KMS-11 (cell line): Measurements from ENCODE around the gene CORO2A.

Experiments
- H2AFZ ChIP-seq: fragments of 200-600 bp; sonication (generic); 2 replicates; pipeline ENCODE4 v1.6.1; 2016; ENCODE audit warnings: antibody characterized with exemption, mixed run types, low read depth
- H3K27ac ChIP-seq: fragments of 200-600 bp; sonication (generic); 2 replicates; pipeline ENCODE4 v1.6.1; 2016; ENCODE audit warnings: mild to moderate bottlenecking, mixed run types
- H3K27me3 ChIP-seq: fragments of 200-600 bp; sonication (generic); 2 replicates; pipeline ENCODE4 v1.6.1; 2017; ENCODE audit warnings: mild to moderate bottlenecking, low read depth, mixed run types, moderate library complexity; ENCODE audit not compliant: insufficient read depth
- H3K36me3 ChIP-seq: fragments of 200-600 bp; sonication (generic); 2 replicates; pipeline ENCODE4 v1.6.1; 2017; ENCODE audit warnings: mild to moderate bottlenecking, mixed run types; ENCODE audit not compliant: insufficient read depth
- H3K4me1 ChIP-seq: fragments of 200-600 bp; sonication (generic); 2 replicates; pipeline ENCODE4 v1.6.1; 2016; ENCODE audit warnings: mild to moderate bottlenecking, low read depth, mixed run types; ENCODE audit not compliant: poor library complexity, severe bottlenecking
- H3K4me2 ChIP-seq: fragments of 200-600 bp; sonication (generic); 2 replicates; pipeline ENCODE4 v1.7.0; 2016; ENCODE audit warnings: mild to moderate bottlenecking, mixed run types
- H3K4me3 ChIP-seq: fragments of 200-600 bp; sonication (generic); IDR thresholded peaks from 2 replicates; pipeline ENCODE4 v1.6.1; 2017; ENCODE audit warnings: low read depth, low read length, mixed read lengths; ENCODE audit not compliant: insufficient read depth
- H3K79me2 ChIP-seq: fragments of 200-600 bp; sonication (generic); 2 replicates; pipeline ENCODE4 v1.6.1; 2016; ENCODE audit warnings: low read depth, mixed run types; ENCODE audit not compliant: insufficient read depth
- H3K9ac ChIP-seq: fragments of 200-600 bp; sonication (generic); 2 replicates; pipeline ENCODE4 v1.6.1; 2016; ENCODE audit warnings: mild to moderate bottlenecking, mixed run types
- H4K20me1 ChIP-seq: fragments of 200-600 bp; sonication (generic); 2 replicates; pipeline ENCODE4 v1.6.1; 2016; ENCODE audit warnings: mild to moderate bottlenecking, mixed run types; ENCODE audit not compliant: insufficient read depth
- TF ChIP-seq, protein P1 (sequence below): fragments of 200-600 bp; sonication (generic); conservative IDR thresholded peaks from 2 replicates; pipeline ENCODE4 v1.6.1; 2017; ENCODE audit warnings: low read depth, mild to moderate bottlenecking, antibody characterized with exemption, low read length, moderate library complexity, mixed read lengths

Gene CORO2A

DNA sequence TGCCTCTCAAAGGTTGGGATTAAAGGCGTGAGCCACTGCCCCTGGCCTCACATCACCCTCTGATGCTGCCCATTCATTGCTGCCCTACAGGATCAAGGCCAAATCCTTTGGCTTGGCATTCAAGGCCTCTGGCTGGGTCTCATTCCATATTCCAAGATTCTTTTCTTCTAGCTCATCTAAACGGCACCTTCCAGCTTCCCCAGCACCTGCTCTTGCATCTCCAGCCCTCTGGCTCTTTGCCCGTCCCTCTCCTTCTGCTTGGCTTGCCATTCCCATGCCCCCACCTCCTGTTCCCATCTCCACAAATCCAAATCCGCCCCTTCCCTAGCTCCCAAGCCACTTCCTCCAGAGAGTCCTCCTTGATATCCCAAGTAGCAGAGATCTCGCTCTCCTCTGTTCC lies 33.1 kb downstream of the CORO2A start:
- Histone ChIP-seq H3K4me1 (peaks cover 17% of the 10 kb centered on the region), H4K20me1 (no peaks in the 10 kb centered on the region), H2AFZ (no peak overlapping the region), H3K4me3 (no peak overlapping the region), H3K27ac (no peak overlapping the region), H3K4me2 (no peak overlapping the region), H3K36me3 (no peaks in the 10 kb centered on the region), H3K9ac (no peak overlapping the region), H3K27me3 (no peaks in the 10 kb centered on the region), H3K79me2 (no peaks in the 10 kb centered on the region)
- TF ChIP-seq, protein P1, sequence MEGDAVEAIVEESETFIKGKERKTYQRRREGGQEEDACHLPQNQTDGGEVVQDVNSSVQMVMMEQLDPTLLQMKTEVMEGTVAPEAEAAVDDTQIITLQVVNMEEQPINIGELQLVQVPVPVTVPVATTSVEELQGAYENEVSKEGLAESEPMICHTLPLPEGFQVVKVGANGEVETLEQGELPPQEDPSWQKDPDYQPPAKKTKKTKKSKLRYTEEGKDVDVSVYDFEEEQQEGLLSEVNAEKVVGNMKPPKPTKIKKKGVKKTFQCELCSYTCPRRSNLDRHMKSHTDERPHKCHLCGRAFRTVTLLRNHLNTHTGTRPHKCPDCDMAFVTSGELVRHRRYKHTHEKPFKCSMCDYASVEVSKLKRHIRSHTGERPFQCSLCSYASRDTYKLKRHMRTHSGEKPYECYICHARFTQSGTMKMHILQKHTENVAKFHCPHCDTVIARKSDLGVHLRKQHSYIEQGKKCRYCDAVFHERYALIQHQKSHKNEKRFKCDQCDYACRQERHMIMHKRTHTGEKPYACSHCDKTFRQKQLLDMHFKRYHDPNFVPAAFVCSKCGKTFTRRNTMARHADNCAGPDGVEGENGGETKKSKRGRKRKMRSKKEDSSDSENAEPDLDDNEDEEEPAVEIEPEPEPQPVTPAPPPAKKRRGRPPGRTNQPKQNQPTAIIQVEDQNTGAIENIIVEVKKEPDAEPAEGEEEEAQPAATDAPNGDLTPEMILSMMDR = no peak

DNA sequence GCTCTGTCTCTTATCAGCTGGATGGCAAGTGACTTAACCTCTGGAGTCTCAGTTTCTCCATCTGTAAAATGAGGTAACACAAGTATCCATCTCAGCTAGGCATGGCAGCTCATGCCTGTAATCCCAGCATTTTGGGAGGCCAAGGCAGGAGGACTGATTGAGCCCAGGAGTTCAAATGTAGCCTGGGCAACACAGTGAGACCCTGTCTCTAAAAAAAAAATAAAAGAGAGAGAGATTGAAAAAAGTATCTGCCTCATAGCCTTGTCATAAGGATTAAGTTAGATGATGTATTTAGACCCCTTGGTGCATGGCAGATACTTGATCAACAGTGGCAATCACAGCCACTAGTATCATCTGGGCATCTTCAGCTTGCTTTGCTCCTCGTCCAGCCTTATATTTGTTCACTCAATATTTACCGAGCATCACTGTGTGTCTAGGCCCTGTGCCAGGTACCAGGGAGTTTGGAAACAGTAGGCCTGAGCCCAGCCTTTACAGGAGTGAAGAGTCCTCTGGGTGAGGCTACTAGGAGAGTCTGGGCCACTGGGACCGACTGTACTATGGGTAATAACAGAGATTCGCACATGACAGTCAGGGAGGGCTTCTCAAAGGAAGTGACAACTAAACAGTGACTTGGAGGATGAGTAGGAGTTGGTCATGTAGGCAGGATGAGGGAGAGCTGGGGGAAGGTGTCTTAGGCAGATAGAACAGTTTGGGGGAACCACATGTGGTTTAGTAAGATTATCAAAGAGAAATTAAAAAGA lies 34.2 kb downstream of the CORO2A start:
- H3K27me3 ChIP-seq = no peaks in the 10 kb centered on the region
- no peaks in the 10 kb centered on the region for H4K20me1 ChIP-seq
- no peak overlapping the region for H2AFZ ChIP-seq
- no peak overlapping the region for H3K9ac ChIP-seq
- H3K36me3 ChIP-seq = no peaks in the 10 kb centered on the region
- H3K4me2 ChIP-seq = no peak overlapping the region
- H3K79me2 ChIP-seq = no peaks in the 10 kb centered on the region
- TF ChIP-seq, protein P1 = no peak
- H3K4me1 ChIP-seq = peaks cover 6% of the 10 kb centered on the region
- H3K4me3 ChIP-seq = no peak overlapping the region
- H3K27ac ChIP-seq = no peak overlapping the region

DNA sequence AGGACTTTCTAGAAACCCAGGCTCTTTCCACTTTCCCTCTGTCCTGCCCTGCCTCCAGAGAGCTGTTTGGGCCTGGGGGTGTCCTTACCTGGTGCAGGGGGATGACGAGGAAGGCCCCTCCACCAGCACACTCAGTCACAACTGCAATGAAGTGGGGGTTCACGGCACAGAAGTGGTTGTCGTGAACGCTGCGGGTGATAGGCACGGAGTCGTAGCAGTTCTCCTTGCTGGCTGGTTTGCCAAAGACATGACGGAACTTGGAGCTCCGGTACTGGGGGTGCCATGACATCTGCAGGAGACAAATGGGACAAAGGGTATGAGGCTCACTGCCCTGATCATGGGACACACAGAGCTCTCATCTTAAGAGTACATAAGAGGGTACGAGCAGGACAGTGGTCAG lies 35.1 kb downstream of the CORO2A start:
- Histone ChIP-seq H3K27ac (no peak overlapping the region), H3K4me1 (no peaks in the 10 kb centered on the region), H4K20me1 (no peaks in the 10 kb centered on the region), H3K36me3 (no peaks in the 10 kb centered on the region), H3K9ac (no peak overlapping the region), H2AFZ (no peak overlapping the region), H3K79me2 (no peaks in the 10 kb centered on the region), H3K4me3 (no peak overlapping the region), H3K27me3 (no peaks in the 10 kb centered on the region), H3K4me2 (no peak overlapping the region)
- TF ChIP-seq, protein P1 = no peak

DNA sequence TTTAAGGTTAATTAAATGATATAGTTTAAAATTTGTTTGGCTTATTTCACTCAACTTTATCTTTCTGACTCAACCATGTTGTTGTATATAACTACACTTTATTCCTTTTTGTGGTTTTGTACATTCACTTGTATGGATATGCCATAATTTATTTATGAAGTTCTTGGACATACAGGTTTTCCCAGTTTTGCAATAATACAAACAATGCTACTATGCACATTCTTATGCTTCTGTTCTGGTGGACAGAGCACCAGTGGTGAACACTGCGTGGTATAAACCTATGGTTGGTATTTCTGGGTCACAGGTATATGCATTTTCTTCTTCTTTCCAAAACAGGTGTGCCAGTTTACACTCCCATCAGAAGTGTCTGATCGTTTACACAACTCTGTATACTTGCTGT lies 37.8 kb downstream of the CORO2A start:
- H3K4me3 ChIP-seq = no peak overlapping the region
- no peak overlapping the region for H2AFZ ChIP-seq
- no peak overlapping the region for H3K9ac ChIP-seq
- H3K4me2 ChIP-seq = no peak overlapping the region
- TF ChIP-seq, protein P1 = no peak
- no peaks in the 10 kb centered on the region for H3K79me2 ChIP-seq
- H3K36me3 ChIP-seq = no peaks in the 10 kb centered on the region
- no peaks in the 10 kb centered on the region for H3K27me3 ChIP-seq
- no peak overlapping the region for H3K27ac ChIP-seq
- no peaks in the 10 kb centered on the region for H4K20me1 ChIP-seq
- H3K4me1 ChIP-seq = peaks cover 8% of the 10 kb centered on the region
